Glutamatergic neuron (in vitro differentiated cells): Measurements from ENCODE around the gene LRRC30. TPM values are rescaled to one million over a fixed set of nuclear protein-coding genes. Genes with fewer than 3 reads are reported as not detected.

Experiments
- DNase-seq: peaks from one replicate; pipeline ENCODE4 v3.0.0; 2022
- H3K27ac Mint-ChIP-seq: one replicate; pipeline ENCODE4 v1.8.0; 2020; ENCODE audit warnings: mild to moderate bottlenecking, mixed read lengths, inconsistent platforms; ENCODE audit not compliant: unreplicated experiment
- H3K27me3 Mint-ChIP-seq: one replicate; pipeline ENCODE4 v1.8.0; 2020; ENCODE audit warnings: mild to moderate bottlenecking, moderate library complexity, mixed read lengths, inconsistent platforms; ENCODE audit not compliant: unreplicated experiment
- H3K36me3 Mint-ChIP-seq: one replicate; pipeline ENCODE4 v1.8.0; 2020; ENCODE audit warnings: mild to moderate bottlenecking, mixed read lengths, inconsistent platforms; ENCODE audit not compliant: unreplicated experiment
- H3K4me1 Mint-ChIP-seq: one replicate; pipeline ENCODE4 v1.8.0; 2020; ENCODE audit warnings: mild to moderate bottlenecking, low read depth, mixed read lengths, inconsistent platforms; ENCODE audit not compliant: unreplicated experiment
- H3K4me3 Mint-ChIP-seq: one replicate; pipeline ENCODE4 v1.8.0; 2020; ENCODE audit warnings: mild to moderate bottlenecking, mixed read lengths, inconsistent platforms; ENCODE audit not compliant: unreplicated experiment
- H3K9me3 Mint-ChIP-seq: one replicate; pipeline ENCODE4 v1.8.0; 2020; ENCODE audit warnings: mild to moderate bottlenecking, moderate library complexity, mixed read lengths, inconsistent platforms; ENCODE audit not compliant: unreplicated experiment
- total RNA-seq: library from RNA; stranded (reverse); fragmentation: NEBNext Ultra II Directional; extraction: Animal tissue kit (Norgen Biotek cat#: 25700); gene quantifications from one replicate; pipeline ENCODE4 v1.2.1, GENCODE V29; 2021; ENCODE audit not compliant: unreplicated experiment
- TF ChIP-seq, protein P1 (sequence below): fragments of 200-600 bp; sonication (generic); IDR thresholded peaks from one replicate; pipeline ENCODE4 v1.5.0; 2021; ENCODE audit not compliant: partially characterized antibody, unreplicated experiment

LRRC30 gene
- total RNA-seq, 1 donor from 2014 or later, result not detected

- no peaks in the 10 kb centered on the region for H3K36me3 Mint-ChIP-seq
- peaks cover 3% of the 10 kb centered on the region for H3K9me3 Mint-ChIP-seq
- H3K27me3 Mint-ChIP-seq, result peaks cover 2% of the 10 kb centered on the region
- H3K4me1 Mint-ChIP-seq, result peaks cover 1% of the 10 kb centered on the region
- DNase-seq, result no peak
- no peak overlapping the region for H3K4me3 Mint-ChIP-seq
- TF ChIP-seq, protein P1, sequence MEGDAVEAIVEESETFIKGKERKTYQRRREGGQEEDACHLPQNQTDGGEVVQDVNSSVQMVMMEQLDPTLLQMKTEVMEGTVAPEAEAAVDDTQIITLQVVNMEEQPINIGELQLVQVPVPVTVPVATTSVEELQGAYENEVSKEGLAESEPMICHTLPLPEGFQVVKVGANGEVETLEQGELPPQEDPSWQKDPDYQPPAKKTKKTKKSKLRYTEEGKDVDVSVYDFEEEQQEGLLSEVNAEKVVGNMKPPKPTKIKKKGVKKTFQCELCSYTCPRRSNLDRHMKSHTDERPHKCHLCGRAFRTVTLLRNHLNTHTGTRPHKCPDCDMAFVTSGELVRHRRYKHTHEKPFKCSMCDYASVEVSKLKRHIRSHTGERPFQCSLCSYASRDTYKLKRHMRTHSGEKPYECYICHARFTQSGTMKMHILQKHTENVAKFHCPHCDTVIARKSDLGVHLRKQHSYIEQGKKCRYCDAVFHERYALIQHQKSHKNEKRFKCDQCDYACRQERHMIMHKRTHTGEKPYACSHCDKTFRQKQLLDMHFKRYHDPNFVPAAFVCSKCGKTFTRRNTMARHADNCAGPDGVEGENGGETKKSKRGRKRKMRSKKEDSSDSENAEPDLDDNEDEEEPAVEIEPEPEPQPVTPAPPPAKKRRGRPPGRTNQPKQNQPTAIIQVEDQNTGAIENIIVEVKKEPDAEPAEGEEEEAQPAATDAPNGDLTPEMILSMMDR, result no peak
- no peak overlapping the region for H3K27ac Mint-ChIP-seq
Observed at GRCh38 chr18:7232218-7232617, 1.3 kb downstream of the LRRC30 start.

DNA sequence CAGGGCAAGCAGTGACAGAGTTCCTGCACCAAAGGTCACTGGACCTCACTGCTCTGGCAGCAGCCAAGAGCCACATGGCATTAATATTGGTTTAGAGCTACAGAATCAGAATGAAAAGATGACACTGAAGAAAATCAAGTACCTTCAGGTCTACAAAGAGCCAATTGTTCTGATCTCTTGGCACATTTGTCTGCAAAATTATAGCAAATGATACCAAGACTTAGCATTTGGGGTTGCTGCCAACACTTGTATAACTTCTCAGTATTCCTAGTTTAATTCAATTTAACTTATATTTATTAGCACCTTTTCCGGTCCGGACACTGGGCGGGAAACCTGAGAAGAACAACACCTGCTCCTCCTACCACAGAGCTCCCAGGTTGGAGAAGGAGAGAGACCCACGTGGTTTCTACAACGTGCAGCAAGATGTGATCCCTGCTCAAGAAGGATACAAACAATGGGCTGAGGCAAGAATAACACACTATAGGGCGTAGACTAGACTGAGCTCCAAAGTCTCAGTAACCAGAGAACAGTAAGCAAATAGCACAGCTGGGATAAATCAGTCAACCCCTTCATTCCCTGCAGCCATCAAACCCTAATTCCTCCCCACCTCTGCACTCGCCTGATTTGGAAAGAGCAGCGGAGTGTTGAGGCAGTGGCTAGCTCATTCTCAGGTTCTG, 2.4 kb downstream of the LRRC30 start:
- peaks cover 2% of the 10 kb centered on the region for H3K27me3 Mint-ChIP-seq
- H3K4me1 Mint-ChIP-seq, result peaks cover 1% of the 10 kb centered on the region
- TF ChIP-seq, protein P1, result no peak
- DNase-seq, result no peak
- H3K36me3 Mint-ChIP-seq, result no peaks in the 10 kb centered on the region
- no peak overlapping the region for H3K27ac Mint-ChIP-seq
- H3K4me3 Mint-ChIP-seq, result no peak overlapping the region
- H3K9me3 Mint-ChIP-seq, result peaks cover 3% of the 10 kb centered on the region

DNA sequence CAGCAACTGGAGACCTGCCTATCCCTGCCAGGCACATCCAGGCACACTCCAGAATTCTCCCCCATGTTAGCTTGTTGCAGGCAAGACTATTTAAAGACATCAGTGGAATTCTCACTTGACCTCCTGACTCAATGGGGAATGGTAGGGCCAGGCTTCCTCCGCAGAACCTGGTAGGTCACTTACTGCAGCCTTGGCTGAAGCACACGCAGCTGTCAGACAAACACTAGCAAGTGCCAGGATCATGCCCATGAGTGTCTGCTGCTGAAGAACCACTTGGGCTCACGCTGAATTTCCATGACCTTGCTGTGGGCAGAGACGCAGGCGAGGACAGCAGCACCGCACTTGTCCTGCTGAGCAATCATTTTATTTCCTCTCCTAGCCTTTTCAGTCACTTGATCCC, 3.2 kb downstream of the LRRC30 start:
- peaks cover 2% of the 10 kb centered on the region for H3K27me3 Mint-ChIP-seq
- no peak for DNase-seq
- H3K4me1 Mint-ChIP-seq, result peaks cover 1% of the 10 kb centered on the region
- peaks cover 3% of the 10 kb centered on the region for H3K9me3 Mint-ChIP-seq
- TF ChIP-seq, protein P1, result no peak
- no peak overlapping the region for H3K4me3 Mint-ChIP-seq
- no peak overlapping the region for H3K27ac Mint-ChIP-seq
- H3K36me3 Mint-ChIP-seq, result no peaks in the 10 kb centered on the region

DNA sequence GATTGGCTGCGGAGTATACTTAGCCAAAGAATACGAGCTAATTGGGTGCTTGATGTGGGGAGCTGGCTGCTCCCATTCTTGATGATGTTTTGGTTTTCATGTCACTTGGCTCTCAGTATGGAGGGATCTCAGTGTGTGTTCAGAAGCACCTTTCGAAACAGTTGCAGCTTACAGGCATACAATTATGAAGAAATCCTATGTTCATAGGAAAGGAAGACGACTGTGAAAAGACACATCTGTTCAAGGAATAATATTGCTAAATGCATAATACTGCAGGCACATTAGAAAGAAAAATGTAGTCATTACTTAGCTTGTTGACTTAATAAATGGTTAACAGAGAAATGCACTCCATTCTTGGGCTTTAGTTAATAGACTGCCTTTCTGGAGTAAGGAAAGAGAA, 4.1 kb downstream of the LRRC30 start:
- Mint-ChIP-seq H3K36me3 (no peaks in the 10 kb centered on the region), H3K27ac (no peak overlapping the region), H3K4me1 (peaks cover 1% of the 10 kb centered on the region), H3K4me3 (no peak overlapping the region), H3K9me3 (peaks cover 3% of the 10 kb centered on the region), H3K27me3 (peaks cover 2% of the 10 kb centered on the region)
- DNase-seq, result no peak
- TF ChIP-seq, protein P1, result no peak

DNA sequence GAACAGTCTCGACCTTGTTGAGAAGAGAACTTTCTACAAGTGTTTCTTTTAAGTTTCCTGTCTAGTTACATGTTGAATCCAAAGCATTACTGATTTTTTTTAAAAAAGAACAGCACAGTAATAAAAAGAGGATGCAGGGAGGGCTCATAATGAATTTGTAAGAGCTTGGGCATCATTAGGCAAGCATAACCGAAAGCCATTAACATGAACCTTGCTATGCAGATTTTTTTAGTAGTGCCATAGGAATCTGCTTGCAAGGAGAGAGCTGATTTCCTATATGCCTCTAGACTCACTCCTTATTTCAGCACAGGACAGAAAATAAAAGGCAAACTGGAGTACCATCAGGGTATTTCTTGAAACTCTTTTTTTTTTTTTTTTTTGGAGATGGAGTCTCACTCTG, 5.2 kb downstream of the LRRC30 start:
- Mint-ChIP-seq H3K27me3 (peaks cover 3% of the 10 kb centered on the region), H3K4me1 (no peaks in the 10 kb centered on the region), H3K36me3 (no peaks in the 10 kb centered on the region), H3K27ac (no peak overlapping the region), H3K4me3 (no peak overlapping the region), H3K9me3 (peaks cover 5% of the 10 kb centered on the region)
- DNase-seq, result no peak
- TF ChIP-seq, protein P1, result no peak
